Urinary bladder (tissue), 4 donors: ENCODE measurements around the gene SPEF1. TPM values are rescaled to one million over a fixed set of nuclear protein-coding genes. Genes with fewer than 3 reads are reported as not detected.
A peak's percentile ranks its signal among the peaks of the same experiment; 100 is the strongest.
"Not testable (repeated sequence)": the region's sequence is repeated elsewhere in the genome, so short reads cannot be mapped to it uniquely, and the experiment has no call there.

Source experiments
- DNase-seq: peaks from one replicate; pipeline ENCODE4 v3.0.0-alpha.2; 2015; ENCODE audit errors: extremely low spot score
- H3K27ac ChIP-seq: one replicate; pipeline ENCODE4 v1.5.1; 2013; ENCODE audit warnings: low read depth, mild to moderate bottlenecking, moderate library complexity
- H3K36me3 ChIP-seq: one replicate; pipeline ENCODE4 v1.6.1; 2013; ENCODE audit warnings: mild to moderate bottlenecking, moderate library complexity; ENCODE audit not compliant: insufficient read depth
- H3K4me1 ChIP-seq: one replicate; pipeline ENCODE4 v1.6.1; 2013; ENCODE audit warnings: mild to moderate bottlenecking, moderate library complexity; ENCODE audit not compliant: insufficient read depth
- H3K4me3 ChIP-seq: one replicate; pipeline ENCODE4 v1.5.1; 2013; ENCODE audit warnings: low read depth, low read length
- WGBS: extraction: QIAGEN DNeasy Blood & Tissue Kit; methylation state at CpG from one replicate; pipeline ENCODE4 v1.1.7; 2013; 5-methylcytosine and 5-hydroxymethylcytosine counted together
- polyA plus RNA-seq: library from polyadenylated mRNA; stranded (reverse); fragments of 200-250 nt; gene quantifications from one replicate; pipeline ENCODE4 v1.2.3, GENCODE V29; 2013
- total RNA-seq: library from RNA; depleted of rRNA; stranded (reverse); fragments of >200 nt; gene quantifications from one replicate; pipeline ENCODE4 v1.2.3, GENCODE V29; 2014
- donor health status: healthy with polysubstance abuse.
- donor health status: healthy.

The SPEF1 gene
- total RNA-seq: not detected
- 0.16 TPM for polyA plus RNA-seq

- peak; percentile 94 for DNase-seq
- no peak within 1 kb of the TSS for H3K27ac ChIP-seq
- no peak within 1 kb of the TSS for H3K4me3 ChIP-seq
- H3K36me3 ChIP-seq: no peaks in the 10 kb centered on the region
- peaks cover 2% of the 10 kb centered on the region for H3K4me1 ChIP-seq
- 16% methylated on average over 28 of the region's 28 CpGs for WGBS
Measured at GRCh38 chr20:3781153-3781910, at the start of gene SPEF1. SPEF1 (minus strand) TSS chr20:3781448; CDS start chr20:3781287, 161 bp downstream.

GRCh38 chr20:3829891-3830290 lies 48.6 kb upstream of the SPEF1 start:
- not testable (repeated sequence) for H3K27ac ChIP-seq, H3K4me1 ChIP-seq, H3K36me3 ChIP-seq, DNase-seq, H3K4me3 ChIP-seq
- WGBS: 97% methylated on average over 5 of the region's 5 CpGs

DNA sequence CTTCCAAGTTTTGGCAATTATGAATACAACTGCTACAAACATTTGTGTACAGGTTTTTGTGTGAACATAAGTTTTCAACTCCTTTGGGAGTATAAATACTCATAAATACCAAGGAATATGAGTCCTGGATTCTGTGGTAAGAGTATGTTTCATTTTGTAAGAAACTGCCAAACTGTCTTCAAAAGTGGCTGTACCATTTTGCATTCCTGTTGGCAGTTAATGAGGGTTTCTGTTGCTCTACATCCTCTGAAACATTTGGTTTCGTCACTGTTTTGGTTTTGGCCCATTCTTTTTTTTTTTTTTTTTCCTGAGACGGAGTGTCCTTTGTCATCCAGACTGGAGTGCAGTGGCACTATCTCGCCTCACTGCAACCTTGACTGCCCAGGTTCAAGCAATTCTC lies 47.5 kb upstream of the SPEF1 start:
- Histone ChIP-seq H3K4me1 (no peaks in the 10 kb centered on the region), H3K36me3 (no peaks in the 10 kb centered on the region), H3K27ac (no peak overlapping the region), H3K4me3 (no peak overlapping the region)
- WGBS: 95% methylated on average over 3 of the region's 3 CpGs
- no peak for DNase-seq

- WGBS: 78% methylated on average over 4 of the region's 4 CpGs
- Histone ChIP-seq H3K36me3 (no peaks in the 10 kb centered on the region), H3K4me1 (no peaks in the 10 kb centered on the region), H3K27ac (no peak overlapping the region), H3K4me3 (no peak overlapping the region)
- DNase-seq: no peak
Measured at GRCh38 chr20:3826420-3826819, 45.2 kb upstream of the SPEF1 start.

DNA sequence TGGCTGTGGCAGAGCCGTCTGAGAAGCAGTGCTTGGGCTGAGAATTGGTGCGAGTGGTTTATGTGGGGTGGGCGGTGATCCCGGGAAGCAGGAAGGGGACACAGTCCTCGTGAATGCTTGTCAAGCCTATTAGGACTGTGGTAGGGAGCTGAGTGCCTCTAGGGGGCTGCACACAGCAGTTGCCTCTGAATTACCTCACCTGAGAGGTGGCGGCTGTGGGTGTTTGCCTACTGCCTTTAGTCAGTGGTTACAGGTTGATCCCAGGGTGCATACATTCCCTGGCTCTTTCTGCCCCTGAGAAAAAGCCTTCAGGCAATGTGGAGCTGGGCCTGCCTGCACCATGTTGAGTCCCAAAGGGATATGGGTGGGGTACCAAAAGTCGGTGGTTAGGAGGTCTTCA lies 44.3 kb upstream of the SPEF1 start:
- WGBS: 74% methylated on average over 7 of the region's 7 CpGs

DNA sequence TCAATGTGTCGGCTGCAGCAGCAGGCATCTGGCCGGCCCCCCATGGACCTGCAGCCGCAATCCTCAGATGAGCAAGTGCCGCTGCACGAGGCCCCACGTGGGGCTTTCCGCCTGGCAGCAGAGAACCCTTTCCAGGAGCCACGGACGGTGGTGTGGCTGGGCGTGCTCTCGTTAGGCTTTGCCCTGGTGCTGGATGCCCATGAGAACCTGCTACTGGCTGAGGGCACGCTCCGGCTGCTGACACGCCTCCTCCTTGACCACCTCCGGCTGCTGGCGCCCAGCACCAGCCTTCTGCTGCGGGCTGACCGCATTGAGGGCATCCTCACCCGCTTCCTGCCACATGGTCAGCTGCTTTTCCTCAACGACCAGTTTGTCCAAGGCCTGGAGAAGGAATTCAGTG lies 42.6 kb upstream of the SPEF1 start:
- DNase-seq: no peak
- Histone ChIP-seq H3K27ac (no peak overlapping the region), H3K4me1 (no peaks in the 10 kb centered on the region), H3K36me3 (no peaks in the 10 kb centered on the region), H3K4me3 (no peak overlapping the region)
- WGBS: 93% methylated on average over 20 of the region's 20 CpGs

More for the DNA sequence above, 44.3 kb upstream of the SPEF1 start:
- DNase-seq: no peak
- no peaks in the 10 kb centered on the region for H3K4me1 ChIP-seq
- no peaks in the 10 kb centered on the region for H3K36me3 ChIP-seq
- no peak overlapping the region for H3K4me3 ChIP-seq
- no peak overlapping the region for H3K27ac ChIP-seq

DNA sequence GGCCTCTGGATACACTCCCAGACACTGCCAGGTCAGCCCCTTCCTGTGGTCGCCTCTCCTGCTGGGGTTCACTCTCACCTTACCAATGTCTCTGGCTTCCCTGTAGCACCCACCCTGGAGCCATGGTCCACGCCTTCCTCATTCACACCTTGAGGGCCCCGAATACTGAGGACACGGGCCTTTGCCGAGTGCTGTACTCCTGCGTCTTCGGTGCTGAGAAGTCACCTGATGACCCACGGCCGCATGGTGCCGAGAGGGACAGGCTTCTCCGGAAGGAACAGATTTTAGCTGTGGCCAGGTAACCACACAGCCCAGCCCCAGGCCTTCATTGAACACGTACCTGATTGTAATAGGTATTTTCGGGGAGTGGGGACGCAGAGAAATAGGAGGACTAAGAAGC lies 40.7 kb upstream of the SPEF1 start:
- no peak for DNase-seq
- no peak overlapping the region for H3K27ac ChIP-seq
- H3K36me3 ChIP-seq: no peaks in the 10 kb centered on the region
- no peak overlapping the region for H3K4me3 ChIP-seq
- no peaks in the 10 kb centered on the region for H3K4me1 ChIP-seq
- 94% methylated on average over 14 of the region's 14 CpGs for WGBS

- Histone ChIP-seq H3K4me3 (peak overlapping the region; percentile 56), H3K4me1 (no peaks in the 10 kb centered on the region), H3K36me3 (no peaks in the 10 kb centered on the region), H3K27ac (peak overlapping the region; percentile 99)
- whole genome bisulfite sequencing: 44% methylated on average over 20 of the region's 20 CpGs
- DNase-seq: no peak
Measured at GRCh38 chr20:3820901-3821727, 39.9 kb upstream of the SPEF1 start.

- Histone ChIP-seq H3K4me1 (no peaks in the 10 kb centered on the region), H3K36me3 (no peaks in the 10 kb centered on the region), H3K4me3 (peak within 1 kb of the TSS; percentile 56), H3K27ac (peak within 1 kb of the TSS; percentile 99)
- under 1% methylated on average over 96 of the region's 96 CpGs for WGBS
- DNase-seq: peak; percentile 90
Measured at GRCh38 chr20:3820048-3820900, 39.0 kb upstream of the SPEF1 start, which contains the start of gene AP5S1. AP5S1 (plus strand) TSS chr20:3820547; CDS start chr20:3822118, 1,571 bp downstream.

DNA sequence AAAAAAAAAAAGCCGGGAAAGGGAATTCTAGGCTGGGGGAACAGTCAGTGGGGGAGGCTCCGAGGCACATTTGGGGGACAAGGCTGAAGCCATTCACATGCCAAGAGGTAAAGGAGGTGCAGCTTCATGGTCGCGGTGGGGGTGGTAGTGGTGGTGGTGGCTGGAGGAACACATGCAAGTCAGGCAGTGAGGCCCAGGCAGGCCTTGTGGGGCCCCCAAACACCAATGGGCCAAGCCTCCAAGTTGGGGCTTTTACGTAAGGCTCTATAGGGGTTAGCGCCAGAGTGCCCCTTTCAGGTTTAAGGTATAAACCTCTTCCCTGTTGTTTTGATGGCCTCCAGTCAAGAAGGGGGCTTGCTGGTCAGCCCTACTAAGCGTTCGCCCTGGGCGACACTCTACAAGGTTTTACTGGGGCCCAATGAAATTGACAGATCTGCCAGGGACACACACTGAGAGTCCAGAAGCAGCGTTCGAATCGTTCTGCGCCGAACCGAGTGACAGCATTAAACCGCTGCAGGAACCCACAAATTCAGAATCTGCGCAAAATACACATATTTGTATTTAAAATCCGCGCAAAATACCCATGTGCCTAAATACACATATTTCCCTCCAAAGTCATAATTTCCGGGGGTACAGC lies 38.3 kb upstream of the SPEF1 start:
- no peak for DNase-seq
- Histone ChIP-seq H3K27ac (peak overlapping the region; percentile 84), H3K4me3 (peak overlapping the region; percentile 56), H3K4me1 (no peaks in the 10 kb centered on the region), H3K36me3 (no peaks in the 10 kb centered on the region)
- 63% methylated on average over 20 of the region's 20 CpGs for WGBS

- Histone ChIP-seq H3K27ac (peak overlapping the region; percentile 34), H3K4me3 (no peak overlapping the region), H3K36me3 (no peaks in the 10 kb centered on the region), H3K4me1 (peaks cover 2% of the 10 kb centered on the region)
- WGBS: 86% methylated on average over 8 of the region's 8 CpGs
- no peak for DNase-seq
Measured at GRCh38 chr20:3818155-3819151, 37.2 kb upstream of the SPEF1 start.

DNA sequence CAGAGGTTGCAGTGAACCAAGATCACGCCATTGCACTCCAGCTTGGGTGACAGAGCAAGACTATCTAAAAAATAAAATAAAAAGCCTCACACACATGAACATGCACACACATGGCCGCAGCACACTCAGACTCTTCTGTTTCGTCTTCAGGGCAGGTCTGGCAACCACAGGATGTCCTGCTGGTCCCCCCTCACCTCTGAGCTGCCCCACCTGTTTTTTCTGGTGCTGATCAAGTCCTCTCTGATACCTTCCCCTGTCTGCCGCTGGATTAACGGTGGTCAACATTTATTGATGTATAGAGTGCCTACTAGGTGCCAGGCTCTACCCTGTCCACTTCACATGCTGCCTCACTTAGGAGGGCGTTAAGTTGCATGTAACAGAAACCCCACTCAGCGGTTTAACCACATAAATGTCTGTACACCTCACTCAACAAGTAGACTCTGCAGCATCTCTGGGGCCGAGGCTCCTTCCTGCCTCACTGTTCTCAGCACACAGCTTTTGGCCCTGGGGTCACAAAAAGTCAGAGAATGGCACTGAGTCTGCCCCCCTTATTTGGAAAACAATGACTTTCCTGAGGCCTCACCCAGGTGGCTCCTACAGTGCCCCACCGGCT lies 34.6 kb upstream of the SPEF1 start:
- no peak overlapping the region for H3K27ac ChIP-seq
- DNase-seq: no peak
- H3K36me3 ChIP-seq: no peaks in the 10 kb centered on the region
- WGBS: 77% methylated on average over 9 of the region's 9 CpGs
- H3K4me1 ChIP-seq: peaks cover 2% of the 10 kb centered on the region
- H3K4me3 ChIP-seq: no peak overlapping the region
